OCI-LY1 (cell line): ENCODE data around the gene AHSG.
"Not testable (repeated sequence)": the region's sequence is repeated elsewhere in the genome, so short reads cannot be mapped to it uniquely, and the experiment has no call there.

Source experiments
- H2AFZ ChIP-seq: fragments of 200-600 bp; sonication (generic), shearing (Covaris generic); 2 replicates; pipeline ENCODE4 v1.6.0; 2014; ENCODE audit warnings: antibody characterized with exemption, mild to moderate bottlenecking, low read length
- H3F3A ChIP-seq: fragments of 200-600 bp; sonication (generic), shearing (Covaris generic); 2 replicates; pipeline ENCODE4 v1.6.0; 2014; ENCODE audit warnings: mild to moderate bottlenecking, antibody characterized with exemption, low read length, moderate library complexity; ENCODE audit not compliant: insufficient read depth
- H3K27ac ChIP-seq: fragments of 200-600 bp; sonication (generic); 2 replicates; pipeline ENCODE4 v1.5.1; 2014; ENCODE audit warnings: low read length, mixed run types, mild to moderate bottlenecking, low read depth; ENCODE audit not compliant: poor library complexity, severe bottlenecking
- H3K27me3 ChIP-seq: fragments of 200-600 bp; sonication (generic); 2 replicates; pipeline ENCODE4 v1.6.0; 2014; ENCODE audit warnings: antibody characterized with exemption, mild to moderate bottlenecking, low read length, moderate library complexity; ENCODE audit not compliant: insufficient read depth
- H3K36me3 ChIP-seq: fragments of 200-600 bp; sonication (generic); 2 replicates; pipeline ENCODE4 v1.6.1; 2014; ENCODE audit warnings: mild to moderate bottlenecking, antibody characterized with exemption, low read length, moderate library complexity, mixed read lengths; ENCODE audit not compliant: insufficient read depth
- H3K4me1 ChIP-seq: fragments of 200-600 bp; sonication (generic); 2 replicates; pipeline ENCODE4 v1.5.1; 2014; ENCODE audit warnings: mild to moderate bottlenecking, low read length, moderate library complexity; ENCODE audit not compliant: insufficient read depth, severe bottlenecking
- H3K4me2 ChIP-seq: fragments of 200-600 bp; sonication (generic), shearing (Covaris generic); 2 replicates; pipeline ENCODE4 v1.6.1; 2014; ENCODE audit warnings: low read length
- H3K4me3 ChIP-seq: fragments of 200-600 bp; sonication (generic); 2 replicates; pipeline ENCODE4 v1.5.1; 2014; ENCODE audit warnings: low read length, low read depth, mild to moderate bottlenecking, mixed read lengths; ENCODE audit not compliant: poor library complexity, severe bottlenecking
- H3K79me2 ChIP-seq: fragments of 200-600 bp; shearing (Covaris generic); 2 replicates; pipeline ENCODE4 v1.6.1; 2016; ENCODE audit warnings: mixed run types, low read length, mixed read lengths; ENCODE audit not compliant: insufficient read depth
- H3K9ac ChIP-seq: fragments of 200-600 bp; sonication (generic), shearing (Covaris generic); 2 replicates; pipeline ENCODE4 v1.6.1; 2014; ENCODE audit warnings: mild to moderate bottlenecking, low read length, mixed read lengths
- H3K9me2 ChIP-seq: fragments of 200-600 bp; sonication (generic), shearing (Covaris generic); 2 replicates; pipeline ENCODE4 v1.6.1; 2014; ENCODE audit warnings: low read depth, mild to moderate bottlenecking, low read length, mixed read lengths
- H3K9me3 ChIP-seq: fragments of 200-600 bp; shearing (Covaris generic); 2 replicates; pipeline ENCODE4 v1.6.1; 2014; ENCODE audit warnings: low read length, mixed read lengths
- H4K20me1 ChIP-seq: fragments of 200-600 bp; sonication (generic), shearing (Covaris generic); 2 replicates; pipeline ENCODE4 v1.6.0; 2016; ENCODE audit warnings: mild to moderate bottlenecking, low read length; ENCODE audit not compliant: insufficient read depth
- CTCF ChIP-seq: fragments of 200-600 bp; sonication (generic), shearing (Covaris generic); IDR thresholded peaks from 2 replicates; pipeline ENCODE4 v1.5.1; 2017; ENCODE audit warnings: mild to moderate bottlenecking, antibody characterized with exemption, low read length, moderate library complexity, mixed read lengths
- EZH2 ChIP-seq: fragments of 200-600 bp; sonication (generic), shearing (Covaris generic); IDR thresholded peaks from 2 replicates; pipeline ENCODE4 v1.8.0; 2017; ENCODE audit warnings: borderline replicate concordance, mixed run types, mild to moderate bottlenecking, antibody characterized with exemption, low read length, moderate library complexity, mixed read lengths

Gene AHSG

GRCh38 chr3:186567072-186567921, 45.6 kb upstream of the AHSG start, which contains the start of gene TBCCD1:
Gene TBCCD1 (minus strand): TSS chr3:186567339. CDS start chr3:186564329, 3,010 bp downstream.
- Histone ChIP-seq H3F3A (no peaks in the 10 kb centered on the region), H3K9me3 (no peaks in the 10 kb centered on the region), H3K27ac (peak within 1 kb of the TSS; percentile 86), H3K4me3 (peak within 1 kb of the TSS; percentile 79), H3K9me2 (no peaks in the 10 kb centered on the region), H2AFZ (no peak within 1 kb of the TSS), H4K20me1 (no peaks in the 10 kb centered on the region), H3K9ac (peak within 1 kb of the TSS; percentile 89), H3K36me3 (peaks cover 25% of the 10 kb centered on the region), H3K4me1 (peaks cover 40% of the 10 kb centered on the region), H3K79me2 (peaks cover 19% of the 10 kb centered on the region), H3K27me3 (no peaks in the 10 kb centered on the region), H3K4me2 (peak within 1 kb of the TSS; percentile 97)
- no peak for TF ChIP-seq EZH2
- TF ChIP-seq CTCF, result no peak

- not testable (repeated sequence) for H3K9me2 ChIP-seq, H3F3A ChIP-seq, H3K9me3 ChIP-seq, H2AFZ ChIP-seq, H3K27me3 ChIP-seq, H4K20me1 ChIP-seq
- peak overlapping the region; percentile 24 for H3K27ac ChIP-seq
- H3K79me2 ChIP-seq, result peaks cover 26% of the 10 kb centered on the region
- peak overlapping the region; percentile 76 for H3K9ac ChIP-seq
- peak overlapping the region; percentile 74 for H3K4me2 ChIP-seq
- peaks cover 28% of the 10 kb centered on the region for H3K36me3 ChIP-seq
- peaks cover 46% of the 10 kb centered on the region for H3K4me1 ChIP-seq
- H3K4me3 ChIP-seq, result peak overlapping the region; percentile 71
Measured at GRCh38 chr3:186569361-186569760, 43.5 kb upstream of the AHSG start.

GRCh38 chr3:186569779-186570095, 43.1 kb upstream of the AHSG start:
- peaks cover 46% of the 10 kb centered on the region for H3K4me1 ChIP-seq
- no peak overlapping the region for H2AFZ ChIP-seq
- no peaks in the 10 kb centered on the region for H3K9me3 ChIP-seq
- peaks cover 30% of the 10 kb centered on the region for H3K36me3 ChIP-seq
- H3F3A ChIP-seq, result no peaks in the 10 kb centered on the region
- peaks cover 27% of the 10 kb centered on the region for H3K79me2 ChIP-seq
- H3K4me2 ChIP-seq, result peak overlapping the region; percentile 74
- H4K20me1 ChIP-seq, result no peaks in the 10 kb centered on the region
- H3K9me2 ChIP-seq, result no peaks in the 10 kb centered on the region
- peak overlapping the region; percentile 71 for H3K4me3 ChIP-seq
- no peaks in the 10 kb centered on the region for H3K27me3 ChIP-seq
- TF ChIP-seq CTCF, result no peak
- TF ChIP-seq EZH2, result no peak
- peak overlapping the region; percentile 24 for H3K27ac ChIP-seq
- peak overlapping the region; percentile 76 for H3K9ac ChIP-seq
